ENCODE results near the gene KDM5C.

Gene KDM5C

GRCh38 chrX:53250556-53250955, 25.5 kb upstream of the KDM5C start:
- DNase-seq (ENCODE audit: low read depth), result no peak

GRCh38 chrX:53249408-53250042, 24.5 kb upstream of the KDM5C start:
- DNase-seq (ENCODE audit: low read depth), result no peak

GRCh38 chrX:53247928-53248327, 22.9 kb upstream of the KDM5C start:
- no peak for DNase-seq (ENCODE audit: low read depth)

- no peak for DNase-seq (ENCODE audit: low read depth)
Observed at GRCh38 chrX:53246231-53246630, 21.2 kb upstream of the KDM5C start.

GRCh38 chrX:53244610-53245009, 19.6 kb upstream of the KDM5C start:
- no peak for DNase-seq (ENCODE audit: low read depth)

- DNase-seq (ENCODE audit: low read depth), result no peak
Observed at GRCh38 chrX:53242310-53242709, 17.3 kb upstream of the KDM5C start.

GRCh38 chrX:53241558-53241957, 16.6 kb upstream of the KDM5C start:
- no peak for DNase-seq (ENCODE audit: low read depth)

- no peak for DNase-seq (ENCODE audit: low read depth)
Observed at GRCh38 chrX:53239474-53239873, 14.5 kb upstream of the KDM5C start.

- DNase-seq (ENCODE audit: low read depth), result no peak
Observed at GRCh38 chrX:53237056-53237455, 12.0 kb upstream of the KDM5C start.

- DNase-seq (ENCODE audit: low read depth), result no peak
Observed at GRCh38 chrX:53236025-53236679, 11.1 kb upstream of the KDM5C start.

- no peak for DNase-seq (ENCODE audit: low read depth)
Observed at GRCh38 chrX:53235566-53235965, 10.6 kb upstream of the KDM5C start.

- DNase-seq (ENCODE audit: low read depth), result no peak
Observed at GRCh38 chrX:53234484-53234883, 9.5 kb upstream of the KDM5C start.

GRCh38 chrX:53233536-53233935, 8.5 kb upstream of the KDM5C start:
- no peak for DNase-seq (ENCODE audit: low read depth)

GRCh38 chrX:53230116-53230515, 5.1 kb upstream of the KDM5C start:
- no peak for DNase-seq (ENCODE audit: low read depth)

GRCh38 chrX:53227224-53227765, 2.3 kb upstream of the KDM5C start:
- DNase-seq (ENCODE audit: low read depth), result no peak

GRCh38 chrX:53223955-53224859, 800 bp downstream of the KDM5C start:
- peak; percentile 16 for DNase-seq (ENCODE audit: low read depth)

- no peak for DNase-seq (ENCODE audit: low read depth)
Observed at GRCh38 chrX:53223068-53223693, 1.8 kb downstream of the KDM5C start.

- DNase-seq (ENCODE audit: low read depth), result no peak
Observed at GRCh38 chrX:53211391-53211978, 13.5 kb downstream of the KDM5C start.

- DNase-seq (ENCODE audit: low read depth), result no peak
Observed at GRCh38 chrX:53196678-53197077, 28.3 kb downstream of the KDM5C start.

GRCh38 chrX:53195401-53195800, 29.6 kb downstream of the KDM5C start:
- no peak for DNase-seq (ENCODE audit: low read depth)

- no peak for DNase-seq (ENCODE audit: low read depth)
Observed at GRCh38 chrX:53194308-53194707, 30.7 kb downstream of the KDM5C start.

- DNase-seq (ENCODE audit: low read depth), result no peak
Observed at GRCh38 chrX:53193093-53193492, 31.9 kb downstream of the KDM5C start.

Measured in T-helper 22 cell (primary cell).